C4-2B (cell line): ENCODE data around the gene EIF4A2.

Experiments
- H3K27ac ChIP-seq: fragments of 450-650 bp; 2 replicates; pipeline ENCODE4 v1.5.1; 2017
- ZFX ChIP-seq: fragments of 450-650 bp; IDR thresholded peaks from 2 replicates; pipeline ENCODE4 v1.6.1; 2017
- TF ChIP-seq, protein P1 (sequence below): fragments of 450-650 bp; conservative IDR thresholded peaks from 2 replicates; pipeline ENCODE4 v1.5.1; 2017; ENCODE audit warnings: mild to moderate bottlenecking

EIF4A2 gene

DNA sequence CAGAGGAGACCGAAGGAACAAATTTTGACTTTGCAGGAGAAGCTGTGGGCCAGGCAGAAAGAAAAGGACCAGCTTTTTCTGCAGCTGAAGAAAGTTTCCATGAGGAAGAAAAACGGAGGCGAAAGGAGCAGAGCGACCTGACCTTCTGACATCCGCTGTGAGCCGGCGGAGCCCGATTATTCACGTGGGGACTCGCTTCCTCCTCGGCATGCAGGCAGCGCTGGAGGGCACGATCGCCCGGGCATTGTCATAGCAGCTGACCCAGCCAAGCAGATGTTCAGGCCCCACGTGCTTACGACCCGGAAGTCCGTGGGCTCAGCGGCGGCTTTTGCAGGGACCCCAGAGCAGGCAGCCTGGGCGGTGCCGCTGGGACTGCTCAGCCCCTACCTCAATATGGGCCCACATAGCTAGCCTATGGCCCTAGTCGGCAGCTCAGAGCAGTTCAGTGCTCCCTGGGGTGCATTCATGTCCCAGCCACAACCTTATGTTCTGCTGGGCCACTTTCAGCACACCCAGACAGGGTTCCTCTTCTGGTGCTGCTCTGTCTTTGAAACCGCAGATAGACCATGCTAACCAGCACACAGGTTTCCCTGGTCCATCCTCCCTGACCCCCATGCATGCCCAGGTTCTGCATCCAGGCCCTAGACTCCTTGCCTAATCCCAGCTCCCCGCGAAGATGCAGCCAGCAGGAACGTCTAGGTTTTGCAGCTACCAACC is 10.5 kb upstream of the EIF4A2 start:
- TF ChIP-seq, protein P1, sequence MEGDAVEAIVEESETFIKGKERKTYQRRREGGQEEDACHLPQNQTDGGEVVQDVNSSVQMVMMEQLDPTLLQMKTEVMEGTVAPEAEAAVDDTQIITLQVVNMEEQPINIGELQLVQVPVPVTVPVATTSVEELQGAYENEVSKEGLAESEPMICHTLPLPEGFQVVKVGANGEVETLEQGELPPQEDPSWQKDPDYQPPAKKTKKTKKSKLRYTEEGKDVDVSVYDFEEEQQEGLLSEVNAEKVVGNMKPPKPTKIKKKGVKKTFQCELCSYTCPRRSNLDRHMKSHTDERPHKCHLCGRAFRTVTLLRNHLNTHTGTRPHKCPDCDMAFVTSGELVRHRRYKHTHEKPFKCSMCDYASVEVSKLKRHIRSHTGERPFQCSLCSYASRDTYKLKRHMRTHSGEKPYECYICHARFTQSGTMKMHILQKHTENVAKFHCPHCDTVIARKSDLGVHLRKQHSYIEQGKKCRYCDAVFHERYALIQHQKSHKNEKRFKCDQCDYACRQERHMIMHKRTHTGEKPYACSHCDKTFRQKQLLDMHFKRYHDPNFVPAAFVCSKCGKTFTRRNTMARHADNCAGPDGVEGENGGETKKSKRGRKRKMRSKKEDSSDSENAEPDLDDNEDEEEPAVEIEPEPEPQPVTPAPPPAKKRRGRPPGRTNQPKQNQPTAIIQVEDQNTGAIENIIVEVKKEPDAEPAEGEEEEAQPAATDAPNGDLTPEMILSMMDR = no peak
- no peak for TF ChIP-seq ZFX
- H3K27ac ChIP-seq = no peak overlapping the region

DNA sequence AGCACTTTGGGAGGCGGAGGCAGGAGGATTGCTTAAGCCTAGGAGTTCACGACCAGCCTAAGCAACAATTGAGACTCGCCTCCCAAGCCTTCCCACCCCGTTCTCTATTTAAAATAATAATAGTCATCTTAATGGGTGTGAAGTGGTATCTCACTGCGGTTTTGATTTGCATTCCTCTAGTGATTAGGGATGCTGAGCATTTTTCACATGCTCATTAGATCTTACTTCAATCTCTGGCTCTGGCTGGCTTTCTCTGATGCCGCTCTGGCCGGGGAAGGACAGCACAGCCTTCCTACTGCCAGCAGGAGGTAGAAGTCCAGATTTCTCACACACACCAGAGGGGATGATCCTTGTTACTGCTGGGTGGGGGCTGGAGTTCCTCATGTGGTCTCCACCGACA is 7.4 kb upstream of the EIF4A2 start:
- no peak overlapping the region for H3K27ac ChIP-seq
- no peak for TF ChIP-seq ZFX
- TF ChIP-seq, protein P1 = no peak

DNA sequence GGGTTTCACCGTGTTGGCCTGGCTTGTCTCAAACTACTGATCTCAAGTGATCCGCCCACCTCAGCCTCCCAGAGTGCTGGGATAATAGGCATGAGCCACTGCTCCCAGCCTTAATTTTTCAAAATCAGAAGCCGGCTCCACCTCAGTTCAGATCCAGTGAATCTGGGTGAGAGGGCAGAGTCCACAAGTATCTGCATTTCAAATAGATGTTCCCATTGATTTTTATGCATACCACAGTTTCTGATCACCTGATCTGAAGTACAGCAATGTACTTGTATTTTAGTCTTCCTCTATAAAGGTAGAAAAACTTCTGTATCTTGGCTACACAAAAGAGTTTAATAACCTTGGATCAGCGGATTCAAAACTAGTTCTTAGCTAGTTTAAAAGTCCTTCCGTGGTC is 4.2 kb upstream of the EIF4A2 start:
- TF ChIP-seq, protein P1 = no peak
- TF ChIP-seq ZFX = no peak
- no peak overlapping the region for H3K27ac ChIP-seq

DNA sequence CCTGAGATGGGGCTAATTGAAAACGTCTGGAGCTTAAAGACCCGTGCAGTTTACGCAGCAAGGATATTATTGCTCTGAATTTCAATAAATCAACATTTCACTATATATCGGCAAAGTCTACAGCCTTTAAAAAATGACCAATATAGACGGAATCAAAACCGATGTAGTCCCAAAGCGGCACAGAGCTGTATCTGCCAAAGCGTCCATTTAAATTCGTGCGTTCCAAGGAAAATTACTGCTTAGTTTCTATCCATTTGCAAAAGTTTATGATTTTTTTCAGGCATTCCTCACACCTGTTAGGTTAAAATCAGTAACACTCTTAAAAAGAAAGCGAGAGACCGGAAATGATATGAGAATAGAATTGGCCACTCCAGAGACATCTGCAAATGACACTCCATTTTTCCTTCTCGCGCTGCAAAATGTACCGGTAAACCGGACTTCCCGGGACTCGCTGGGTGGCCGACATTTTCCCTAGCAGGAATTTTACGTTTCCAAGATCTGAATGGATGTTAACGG is 777 bp upstream of the EIF4A2 start:
- TF ChIP-seq, protein P1 = no peak
- peak overlapping the region; percentile 99 for H3K27ac ChIP-seq

DNA sequence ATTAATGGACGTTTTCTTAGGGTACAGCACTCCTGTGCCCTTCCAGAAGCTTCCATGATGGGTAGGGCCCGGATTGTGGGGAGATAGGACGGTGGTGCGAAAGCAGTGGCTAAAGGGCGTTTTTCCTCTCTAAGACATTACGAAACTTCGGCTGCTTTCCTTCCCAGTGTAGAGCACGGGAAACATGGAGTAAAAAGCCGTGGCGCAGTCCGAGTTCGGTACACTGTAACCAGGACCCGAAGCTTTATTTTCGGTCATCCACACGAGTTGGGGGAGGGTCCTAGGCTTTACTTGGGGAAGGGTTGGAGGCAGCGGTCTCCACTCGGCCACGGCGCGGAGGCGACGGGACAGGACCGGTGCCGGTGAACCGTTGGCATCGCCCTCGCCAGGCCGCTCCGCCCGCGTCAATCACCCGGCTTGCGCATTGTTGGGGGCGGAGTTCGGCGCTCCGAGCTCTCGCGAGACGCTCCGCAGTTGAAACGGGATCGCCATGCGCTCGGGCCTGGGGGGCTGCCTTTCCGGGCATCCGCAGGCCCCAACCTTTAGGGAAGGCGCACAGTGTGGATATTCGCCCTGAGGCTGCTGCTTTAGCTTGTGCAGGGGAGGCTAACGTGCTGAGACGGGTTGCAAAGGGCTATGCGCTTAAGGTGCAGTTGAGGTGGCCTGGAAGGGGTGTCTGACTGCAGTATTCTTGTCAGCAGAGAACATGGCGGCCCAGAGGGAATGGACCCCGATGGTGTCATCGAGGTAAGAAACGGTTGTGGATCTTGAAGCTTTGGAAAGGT is 546 bp downstream of the EIF4A2 start:
- H3K27ac ChIP-seq = peak overlapping the region; percentile 99
- peak; percentile 76 for TF ChIP-seq ZFX
- TF ChIP-seq, protein P1 = no peak

DNA sequence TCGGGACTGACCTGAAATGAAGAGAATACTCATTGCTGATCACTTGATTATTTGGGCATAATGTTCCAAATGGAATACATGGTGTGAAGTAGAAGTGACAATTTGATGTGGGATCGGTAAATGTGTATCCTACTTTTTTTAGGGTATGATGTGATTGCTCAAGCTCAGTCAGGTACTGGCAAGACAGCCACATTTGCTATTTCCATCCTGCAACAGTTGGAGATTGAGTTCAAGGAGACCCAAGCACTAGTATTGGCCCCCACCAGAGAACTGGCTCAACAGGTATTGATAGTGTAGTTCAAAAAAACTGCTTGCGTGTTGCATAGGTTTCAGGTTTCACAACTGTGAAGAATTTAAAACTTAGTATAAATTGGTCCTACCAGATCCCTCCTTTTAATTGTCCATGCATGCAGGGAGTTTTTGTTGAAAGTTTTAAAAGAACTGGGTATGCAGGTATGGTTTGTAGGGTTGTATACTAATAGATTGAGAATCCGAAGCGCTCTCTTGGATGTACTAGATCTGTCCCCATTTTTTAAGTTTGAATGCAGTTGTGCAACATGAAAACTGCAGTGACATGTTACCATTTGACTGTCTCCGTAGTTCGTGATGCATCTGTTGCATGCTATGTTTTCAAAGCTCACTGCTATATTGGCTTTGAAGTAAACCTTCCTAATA is 1.6 kb downstream of the EIF4A2 start:
- H3K27ac ChIP-seq = peak overlapping the region; percentile 99
- TF ChIP-seq ZFX = no peak

DNA sequence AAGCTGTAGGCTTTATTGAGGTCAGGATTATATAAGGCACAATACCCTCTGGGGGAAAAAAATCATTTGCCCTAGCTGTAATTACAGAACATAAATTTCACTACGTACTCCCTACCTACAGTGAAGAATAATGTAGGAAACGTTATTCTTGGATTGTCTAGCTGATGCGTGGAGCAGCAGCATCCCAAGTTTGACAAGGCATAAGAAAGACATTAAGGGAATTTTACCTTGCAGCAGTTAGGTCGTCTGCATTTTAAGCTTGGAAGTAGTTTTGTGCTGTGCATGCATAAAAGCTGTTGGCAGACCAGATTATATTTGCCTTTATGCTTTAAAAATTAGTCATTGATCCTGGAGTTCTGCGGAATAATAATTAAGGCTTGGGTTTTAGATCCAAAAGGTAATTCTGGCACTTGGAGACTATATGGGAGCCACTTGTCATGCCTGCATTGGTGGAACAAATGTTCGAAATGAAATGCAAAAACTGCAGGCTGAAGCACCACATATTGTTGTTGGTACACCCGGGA is 2.2 kb downstream of the EIF4A2 start:
- TF ChIP-seq ZFX = no peak
- TF ChIP-seq, protein P1 = no peak
- no peak overlapping the region; the same call in 1 of the 2 replicates for H3K27ac ChIP-seq
